ENCODE results near the gene ALOXE3.

DNA sequence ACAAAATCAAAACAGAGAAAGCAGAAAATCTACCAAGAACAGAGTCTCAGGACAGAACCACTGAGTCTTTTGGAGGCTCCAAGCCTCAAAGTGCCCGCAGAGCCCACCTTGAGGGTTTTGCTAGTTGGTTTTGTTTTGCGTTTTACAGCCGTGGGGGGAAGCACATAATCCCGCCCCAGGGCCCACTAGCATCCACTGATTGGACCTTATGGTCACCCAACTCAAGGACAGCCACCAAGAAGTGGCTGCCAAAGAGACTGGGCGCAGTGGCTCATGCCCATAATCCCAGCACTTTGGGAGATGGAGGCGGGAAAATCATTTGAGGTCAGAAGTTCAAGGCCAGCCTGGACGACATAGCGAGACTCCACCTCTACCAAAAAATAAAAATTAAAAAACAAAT lies 69.6 kb downstream of the ALOXE3 start:
- TF ChIP-seq, protein P1, sequence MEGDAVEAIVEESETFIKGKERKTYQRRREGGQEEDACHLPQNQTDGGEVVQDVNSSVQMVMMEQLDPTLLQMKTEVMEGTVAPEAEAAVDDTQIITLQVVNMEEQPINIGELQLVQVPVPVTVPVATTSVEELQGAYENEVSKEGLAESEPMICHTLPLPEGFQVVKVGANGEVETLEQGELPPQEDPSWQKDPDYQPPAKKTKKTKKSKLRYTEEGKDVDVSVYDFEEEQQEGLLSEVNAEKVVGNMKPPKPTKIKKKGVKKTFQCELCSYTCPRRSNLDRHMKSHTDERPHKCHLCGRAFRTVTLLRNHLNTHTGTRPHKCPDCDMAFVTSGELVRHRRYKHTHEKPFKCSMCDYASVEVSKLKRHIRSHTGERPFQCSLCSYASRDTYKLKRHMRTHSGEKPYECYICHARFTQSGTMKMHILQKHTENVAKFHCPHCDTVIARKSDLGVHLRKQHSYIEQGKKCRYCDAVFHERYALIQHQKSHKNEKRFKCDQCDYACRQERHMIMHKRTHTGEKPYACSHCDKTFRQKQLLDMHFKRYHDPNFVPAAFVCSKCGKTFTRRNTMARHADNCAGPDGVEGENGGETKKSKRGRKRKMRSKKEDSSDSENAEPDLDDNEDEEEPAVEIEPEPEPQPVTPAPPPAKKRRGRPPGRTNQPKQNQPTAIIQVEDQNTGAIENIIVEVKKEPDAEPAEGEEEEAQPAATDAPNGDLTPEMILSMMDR (IDR thresholded peaks at IDR 0.05; ENCODE audit: low read depth, low read length), result no peak
- TF ChIP-seq MYC (IDR thresholded peaks at IDR 0.05; ENCODE audit: low read depth, low read length), result no peak
- TF ChIP-seq POLR2A (IDR thresholded peaks at IDR 0.05; ENCODE audit: extremely low read depth, insufficient read length), result no peak
- TF ChIP-seq, protein P2, sequence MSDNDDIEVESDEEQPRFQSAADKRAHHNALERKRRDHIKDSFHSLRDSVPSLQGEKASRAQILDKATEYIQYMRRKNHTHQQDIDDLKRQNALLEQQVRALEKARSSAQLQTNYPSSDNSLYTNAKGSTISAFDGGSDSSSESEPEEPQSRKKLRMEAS (IDR thresholded peaks at IDR 0.05; ENCODE audit: low read depth, low read length), result no peak
